Subcutaneous abdominal adipose tissue (tissue), 5 donors: ENCODE measurements around the gene CHDH.

Experiments
- H3K27ac ChIP-seq: one replicate; pipeline ENCODE4 v1.7.0; 2013; ENCODE audit warnings: low read depth, mild to moderate bottlenecking, inconsistent platforms, low read length, moderate library complexity
- H3K27me3 ChIP-seq, 5 donors: one replicate each; pipeline ENCODE4 v1.7.0; 2013; ENCODE audit warnings: low read length in 5 of 5, inconsistent platforms in 1 of 5; ENCODE audit not compliant: control insufficient read depth in 5 of 5, insufficient read depth in 4 of 5
- H3K36me3 ChIP-seq, 5 donors: one replicate each; pipeline ENCODE4 v1.7.0; 2013; ENCODE audit warnings: low read length in 5 of 5; ENCODE audit not compliant: control insufficient read depth in 5 of 5, insufficient read depth in 5 of 5
- H3K4me1 ChIP-seq, 5 donors: one replicate each; pipeline ENCODE4 v1.7.0; 2013; ENCODE audit warnings: low read length in 5 of 5, mild to moderate bottlenecking in 3 of 5, moderate library complexity in 1 of 5; ENCODE audit not compliant: control insufficient read depth in 5 of 5, insufficient read depth in 5 of 5
- H3K4me3 ChIP-seq, 5 donors: one replicate each; pipeline ENCODE4 v1.7.0; 2013; ENCODE audit warnings: low read length in 5 of 5, low read depth in 1 of 5
- H3K9ac ChIP-seq, 5 donors: one replicate each; pipeline ENCODE4 v1.7.0; 2013; ENCODE audit warnings: low read length in 5 of 5, mild to moderate bottlenecking in 4 of 5, moderate library complexity in 3 of 5
- H3K9me3 ChIP-seq, 5 donors: one replicate each; pipeline ENCODE4 v1.7.0; 2013; ENCODE audit warnings: low read length in 5 of 5; ENCODE audit not compliant: control insufficient read depth in 5 of 5
- donor health status: healthy.
- donor health status: healthy.
- donor health status: healthy.
- donor health status: healthy.
- donor health status: healthy.

Gene CHDH

GRCh38 chr3:53824795-53825194 is 21.4 kb downstream of the CHDH start:
- Histone ChIP-seq H3K4me3 (no peak overlapping the region), H3K27ac (no peak overlapping the region), H3K4me1 (no peaks in the 10 kb centered on the region), H3K9ac (no peak overlapping the region), H3K27me3 (no peaks in the 10 kb centered on the region), H3K9me3 (no peaks in the 10 kb centered on the region), H3K36me3 (no peaks in the 10 kb centered on the region)

- Histone ChIP-seq H3K9ac (no peak overlapping the region), H3K4me1 (no peaks in the 10 kb centered on the region), H3K27ac (no peak overlapping the region), H3K36me3 (no peaks in the 10 kb centered on the region), H3K4me3 (no peak overlapping the region), H3K9me3 (no peaks in the 10 kb centered on the region), H3K27me3 (no peaks in the 10 kb centered on the region)
Observed at GRCh38 chr3:53823956-53824657, 22.1 kb downstream of the CHDH start.

- no peaks in the 10 kb centered on the region for H3K36me3 ChIP-seq
- H3K9me3 ChIP-seq, result no peaks in the 10 kb centered on the region
- H3K9ac ChIP-seq, result no peak overlapping the region
- H3K27ac ChIP-seq, result no peak overlapping the region
- H3K4me1 ChIP-seq, result no peaks in the 10 kb centered on the region
- H3K4me3 ChIP-seq, result no peak overlapping the region
- no peaks in the 10 kb centered on the region for H3K27me3 ChIP-seq
Observed at GRCh38 chr3:53823026-53823955, 22.9 kb downstream of the CHDH start.

- no peak overlapping the region for H3K9ac ChIP-seq
- H3K36me3 ChIP-seq, result no peaks in the 10 kb centered on the region
- H3K27ac ChIP-seq, result no peak overlapping the region
Observed at GRCh38 chr3:53822331-53822741, 23.9 kb downstream of the CHDH start.

DNA sequence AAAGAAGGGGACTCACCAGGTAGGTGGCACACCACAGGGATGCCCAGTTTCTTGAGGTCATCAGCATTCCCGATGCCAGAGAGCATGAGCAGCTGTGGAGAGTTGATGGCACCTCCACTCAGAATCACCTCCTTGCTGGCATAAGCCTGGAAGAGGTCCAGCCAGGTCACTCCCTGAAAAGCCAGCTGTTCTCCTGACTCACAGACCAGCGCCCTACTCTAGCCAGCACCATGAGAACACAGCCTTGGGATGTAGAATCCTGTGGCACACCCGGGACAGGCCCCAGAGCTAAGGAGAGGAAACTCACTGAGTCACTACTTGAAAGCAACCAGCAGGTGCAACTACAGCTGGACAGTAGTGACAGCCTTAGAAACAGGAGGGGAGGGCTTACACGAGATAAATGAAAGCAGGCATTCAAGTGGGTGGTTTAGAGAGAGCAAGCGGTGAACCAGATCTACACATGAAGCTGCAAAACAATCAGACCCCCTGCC is 24.5 kb downstream of the CHDH start:
- Histone ChIP-seq H3K27me3 (peaks cover 0 to 2% (median 0%) of the 10 kb centered on the region in 5 donors), H3K9ac (no peak overlapping the region), H3K36me3 (no peaks in the 10 kb centered on the region), H3K9me3 (no peaks in the 10 kb centered on the region), H3K27ac (no peak overlapping the region), H3K4me1 (no peaks in the 10 kb centered on the region), H3K4me3 (no peak overlapping the region)

More at GRCh38 chr3:53822331-53822741, 23.9 kb downstream of the CHDH start:
- Histone ChIP-seq H3K4me1 (no peaks in the 10 kb centered on the region), H3K9me3 (no peaks in the 10 kb centered on the region), H3K27me3 (peaks cover 0 to 2% (median 0%) of the 10 kb centered on the region in 5 donors), H3K4me3 (no peak overlapping the region)

- Histone ChIP-seq H3K27me3 (peaks cover 0 to 2% (median 0%) of the 10 kb centered on the region in 5 donors), H3K4me1 (no peaks in the 10 kb centered on the region), H3K27ac (no peak overlapping the region), H3K9me3 (no peaks in the 10 kb centered on the region), H3K36me3 (no peaks in the 10 kb centered on the region), H3K9ac (no peak overlapping the region), H3K4me3 (no peak overlapping the region)
Observed at GRCh38 chr3:53820756-53821580, 25.3 kb downstream of the CHDH start.

GRCh38 chr3:53820084-53820483 is 26.1 kb downstream of the CHDH start:
- no peak overlapping the region for H3K9ac ChIP-seq
- no peak overlapping the region for H3K27ac ChIP-seq
- H3K27me3 ChIP-seq, result peaks cover 0 to 5% (median 0%) of the 10 kb centered on the region in 5 donors
- H3K4me1 ChIP-seq, result no peaks in the 10 kb centered on the region
- no peaks in the 10 kb centered on the region for H3K9me3 ChIP-seq
- no peaks in the 10 kb centered on the region for H3K36me3 ChIP-seq
- H3K4me3 ChIP-seq, result no peak overlapping the region

DNA sequence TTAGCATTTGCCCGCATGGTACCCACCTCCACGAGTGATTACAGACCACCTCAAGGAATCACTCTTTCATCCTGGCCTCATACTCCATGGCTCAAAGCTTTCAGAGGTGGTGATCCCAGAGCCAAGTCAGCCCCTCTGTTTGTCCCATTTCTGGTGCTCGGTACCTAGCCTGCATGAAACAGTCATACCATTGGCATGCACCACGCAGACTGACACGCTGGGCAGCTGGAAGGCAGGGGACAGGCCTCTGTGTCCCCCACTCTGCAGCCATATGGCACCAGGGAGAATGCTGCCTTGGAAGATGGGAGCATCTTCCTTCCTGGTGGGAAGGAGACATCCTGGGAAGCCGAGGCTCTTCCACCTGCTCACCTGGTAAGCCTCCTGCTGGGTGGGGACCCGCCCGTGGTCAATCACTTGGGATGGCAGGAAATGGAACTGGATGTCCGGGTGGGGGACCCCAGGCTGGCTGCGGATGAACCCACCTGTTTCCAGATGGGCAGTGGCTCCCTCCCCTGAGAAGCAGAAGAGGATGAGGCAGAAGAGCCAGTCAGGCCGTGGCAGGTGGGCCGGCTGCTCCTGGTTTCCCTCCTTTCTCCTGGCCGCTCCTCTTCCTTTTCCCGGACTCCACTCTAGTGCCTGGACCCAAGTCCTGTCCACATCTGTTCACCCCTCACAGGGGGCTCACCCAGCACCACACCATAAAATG is 26.9 kb downstream of the CHDH start:
- Histone ChIP-seq H3K9ac (no peak overlapping the region), H3K9me3 (no peaks in the 10 kb centered on the region), H3K36me3 (no peaks in the 10 kb centered on the region), H3K4me1 (no peaks in the 10 kb centered on the region), H3K4me3 (no peak overlapping the region), H3K27me3 (peaks cover 0 to 5% (median 0%) of the 10 kb centered on the region in 5 donors), H3K27ac (no peak overlapping the region)
